ENCODE measurements around the gene NPAS3.

Gene NPAS3

DNA sequence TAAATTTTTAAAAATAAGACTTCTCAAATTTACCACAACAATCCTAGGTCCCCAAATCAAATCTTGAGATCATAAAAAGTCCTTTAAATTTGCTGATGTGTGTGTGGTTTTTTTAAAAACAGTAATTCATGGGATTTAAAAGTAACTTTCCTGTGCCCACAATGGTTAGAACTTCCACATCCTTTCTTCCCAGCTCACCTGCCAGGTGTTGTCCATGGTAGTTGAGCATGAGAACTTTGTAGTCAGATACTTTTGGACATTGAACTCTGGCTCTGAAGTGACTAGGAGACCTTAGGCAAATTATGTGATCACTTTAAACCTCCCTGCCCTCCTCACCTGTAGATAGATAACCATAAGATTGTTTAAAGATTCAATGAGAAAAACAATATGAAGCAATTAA lies 253.2 kb downstream of the NPAS3 start:
- no peak for DNase-seq

- no peak for DNase-seq
These were observed 255.9 kb downstream of the NPAS3 start for GRCh38 chr14:33194551-33194950.

- no peak for DNase-seq
These were observed 260.0 kb downstream of the NPAS3 start for GRCh38 chr14:33198684-33199083.

DNA sequence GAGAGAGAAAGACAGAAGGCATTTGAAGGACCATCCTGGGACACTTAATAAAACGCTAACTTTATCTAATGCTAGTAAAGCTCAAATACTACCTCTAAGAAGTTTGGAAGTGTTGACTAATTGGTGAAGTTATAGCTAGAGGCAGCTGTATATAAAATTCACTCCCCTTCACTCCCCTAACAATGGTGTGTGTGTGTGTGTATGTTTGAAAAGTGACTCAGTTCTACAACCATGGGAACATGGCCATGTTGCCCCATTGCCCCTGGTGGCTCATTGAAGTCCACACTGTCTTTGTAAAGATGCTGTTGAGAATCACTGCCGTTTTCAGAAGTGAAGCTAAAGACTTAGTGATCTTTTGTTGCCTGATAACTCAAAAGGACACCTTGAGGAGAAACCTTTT lies 262.4 kb downstream of the NPAS3 start:
- no peak for DNase-seq

GRCh38 chr14:33206981-33207380 lies 268.3 kb downstream of the NPAS3 start:
- DNase-seq = no peak

DNA sequence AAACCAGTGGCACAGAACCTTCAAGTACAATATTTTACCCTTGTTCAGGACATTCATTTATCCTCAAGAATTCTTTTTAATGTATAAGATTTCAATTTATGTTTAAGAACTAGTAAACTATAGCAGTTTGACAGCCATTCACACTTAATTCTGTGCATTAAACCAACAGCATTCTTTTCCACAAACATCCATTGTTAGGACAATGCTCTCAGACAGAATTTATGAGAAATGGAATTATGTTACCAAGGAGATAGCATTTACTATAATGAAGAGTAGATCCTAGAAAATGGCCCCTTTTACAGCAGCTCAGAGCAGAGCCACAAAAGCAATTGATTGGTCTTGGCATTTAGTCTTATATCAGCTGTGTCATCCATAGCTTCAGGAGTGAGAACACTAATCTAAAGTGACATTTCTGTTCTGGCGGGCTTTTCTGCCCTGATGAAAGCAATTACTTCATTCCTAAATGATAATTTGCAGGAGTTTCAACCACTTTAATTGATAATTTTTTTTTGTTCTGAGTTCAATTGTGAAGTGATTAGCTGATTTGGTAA lies 268.9 kb downstream of the NPAS3 start:
- no peak for DNase-seq

DNA sequence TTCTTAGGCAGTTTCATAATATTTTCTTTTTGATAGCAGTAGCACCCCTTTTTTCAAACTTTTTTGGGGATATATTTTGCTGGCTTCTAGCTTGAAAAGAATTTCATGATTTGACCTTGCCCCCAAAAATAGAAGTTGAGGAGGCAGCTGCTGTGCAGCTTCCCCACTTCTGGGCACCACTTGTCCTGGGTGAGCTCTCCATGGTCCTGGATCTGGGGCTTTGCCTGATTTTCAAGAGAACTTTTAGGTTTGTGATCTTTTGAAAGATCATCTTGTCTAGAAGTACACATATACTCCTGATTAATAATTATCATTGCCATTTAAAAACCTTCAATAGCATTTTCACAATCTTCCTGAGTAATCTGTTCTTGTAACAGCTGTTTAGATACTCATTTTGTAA lies 271.6 kb downstream of the NPAS3 start:
- DNase-seq = no peak

DNA sequence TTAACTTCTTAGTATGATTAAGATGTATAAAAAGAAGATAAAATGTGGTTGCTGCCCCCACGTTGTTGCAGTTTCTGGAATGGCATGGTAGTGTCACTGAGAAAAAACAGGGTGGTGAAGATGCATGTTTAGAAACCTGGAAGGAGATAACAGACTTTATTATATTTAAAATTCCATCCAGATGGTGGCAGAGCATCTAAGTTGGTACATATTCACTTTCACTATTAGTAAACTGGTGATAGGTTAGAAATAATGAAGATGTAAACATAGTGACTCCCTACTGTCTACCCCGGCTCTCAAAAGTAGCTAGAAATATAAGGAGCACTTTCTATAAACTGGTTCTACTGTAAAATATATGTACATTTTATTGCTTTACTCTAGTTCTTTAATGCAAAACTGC lies 279.3 kb downstream of the NPAS3 start:
- no peak for DNase-seq

DNA sequence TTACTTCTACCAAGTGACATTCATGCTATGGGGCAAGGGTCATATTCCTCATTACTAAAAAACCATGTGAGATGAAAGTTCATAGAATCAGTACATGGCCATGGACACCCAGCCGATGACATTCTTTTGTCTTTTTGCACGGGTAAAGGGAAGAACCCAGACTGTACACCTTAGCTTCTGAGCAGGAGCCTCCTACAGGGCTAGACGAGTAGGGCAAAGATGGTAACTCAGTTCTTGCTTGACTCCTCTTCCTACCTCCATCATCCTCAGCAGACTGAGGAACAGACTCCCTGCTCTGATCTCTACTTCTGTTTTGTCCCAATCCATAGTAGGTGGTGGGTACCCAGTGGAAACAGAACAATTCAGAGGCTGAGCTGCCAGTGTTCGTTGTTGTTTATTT lies 281.3 kb downstream of the NPAS3 start:
- DNase-seq = no peak

- no peak for DNase-seq
These were observed 290.7 kb downstream of the NPAS3 start for GRCh38 chr14:33229269-33229929.

- DNase-seq = no peak
These were observed 291.3 kb downstream of the NPAS3 start for GRCh38 chr14:33230021-33230420.

GRCh38 chr14:33232031-33232430 lies 293.4 kb downstream of the NPAS3 start:
- DNase-seq = no peak

GRCh38 chr14:33237115-33237740 lies 298.5 kb downstream of the NPAS3 start:
- no peak for DNase-seq

DNA sequence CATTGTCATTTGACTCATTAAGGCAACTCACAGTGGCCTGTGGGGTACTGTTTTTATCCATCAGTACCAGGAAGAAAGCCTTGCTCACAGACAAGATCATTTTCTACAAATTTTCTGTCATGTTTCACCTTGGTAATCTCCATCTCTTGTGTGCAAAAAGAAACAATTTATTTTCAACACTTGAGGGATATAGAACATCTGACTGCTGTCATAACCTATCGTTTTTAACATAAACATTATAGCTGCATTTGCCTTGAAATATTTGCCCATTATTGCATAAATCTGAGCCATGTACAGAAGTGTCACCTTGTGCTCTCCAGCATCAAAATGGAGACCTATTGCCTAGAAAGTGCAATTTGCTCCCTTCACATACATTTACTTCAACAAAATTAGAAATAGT lies 300.8 kb downstream of the NPAS3 start:
- no peak for DNase-seq

DNA sequence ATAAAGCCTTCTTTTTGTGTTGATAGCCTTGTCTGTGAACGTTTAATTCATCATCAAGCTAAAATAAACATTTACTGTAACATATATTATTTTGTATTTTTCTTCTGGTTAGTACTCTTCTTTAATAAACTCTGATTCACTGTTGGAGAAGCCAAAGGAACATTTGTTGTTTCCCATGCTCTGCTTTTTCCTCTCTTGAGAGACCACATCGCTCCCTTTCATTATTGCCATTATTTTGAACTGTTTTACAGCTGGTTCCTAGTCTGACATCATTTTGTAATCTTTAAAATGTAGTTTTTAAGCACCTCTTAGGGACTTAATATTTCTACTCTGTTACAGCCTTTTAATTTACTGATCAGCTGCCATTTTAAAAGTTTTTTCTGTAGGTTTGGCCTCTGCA lies 301.8 kb downstream of the NPAS3 start:
- DNase-seq = no peak

GRCh38 chr14:33241331-33241730 lies 302.7 kb downstream of the NPAS3 start:
- no peak for DNase-seq

DNA sequence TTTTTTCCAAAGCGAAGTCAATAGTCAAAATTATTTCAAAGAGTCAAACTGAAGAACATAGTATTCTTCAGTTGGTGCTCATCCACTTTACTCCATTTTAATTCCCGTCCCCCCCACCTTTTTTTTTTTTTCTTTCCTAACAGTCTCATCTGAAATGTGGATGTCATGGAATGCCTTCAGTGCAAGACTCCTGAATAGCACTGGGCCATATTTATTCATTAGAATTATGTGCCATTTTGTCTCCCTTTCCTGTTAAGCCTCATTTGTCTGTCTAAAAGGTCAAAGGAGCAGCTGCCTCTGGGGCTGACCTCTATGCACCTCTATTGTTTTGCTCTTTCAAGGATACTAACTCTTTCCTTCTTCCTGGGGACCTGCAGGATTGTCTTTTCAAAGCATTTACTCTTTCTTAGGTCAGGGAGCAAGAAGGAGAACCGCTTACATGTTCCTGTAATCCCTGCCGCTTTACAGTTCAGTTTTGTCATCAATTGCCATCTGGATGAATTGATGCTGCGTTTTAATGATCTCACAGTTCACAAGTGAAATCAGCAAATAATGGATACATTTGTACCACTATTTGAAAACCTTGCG lies 310.6 kb downstream of the NPAS3 start:
- DNase-seq = no peak

DNA sequence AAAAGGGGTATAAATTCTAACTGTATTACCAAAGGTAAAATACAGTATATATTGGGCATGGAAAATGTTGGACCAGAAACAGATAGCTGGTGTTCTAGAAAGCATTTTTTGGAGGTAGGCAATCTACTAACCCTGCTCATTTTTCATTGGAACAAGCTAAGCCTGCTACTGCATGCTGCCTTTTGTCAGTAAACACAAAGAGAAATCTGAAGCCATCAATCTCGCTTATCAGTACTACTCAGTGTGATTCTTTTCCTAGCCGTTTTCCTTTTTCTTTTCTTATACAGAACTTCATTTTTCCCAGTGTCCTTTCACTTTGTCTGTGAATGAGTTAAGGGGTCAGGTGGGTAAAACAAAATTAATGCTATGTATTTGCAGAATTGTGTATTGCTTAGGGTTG lies 312.3 kb downstream of the NPAS3 start:
- DNase-seq = no peak

DNA sequence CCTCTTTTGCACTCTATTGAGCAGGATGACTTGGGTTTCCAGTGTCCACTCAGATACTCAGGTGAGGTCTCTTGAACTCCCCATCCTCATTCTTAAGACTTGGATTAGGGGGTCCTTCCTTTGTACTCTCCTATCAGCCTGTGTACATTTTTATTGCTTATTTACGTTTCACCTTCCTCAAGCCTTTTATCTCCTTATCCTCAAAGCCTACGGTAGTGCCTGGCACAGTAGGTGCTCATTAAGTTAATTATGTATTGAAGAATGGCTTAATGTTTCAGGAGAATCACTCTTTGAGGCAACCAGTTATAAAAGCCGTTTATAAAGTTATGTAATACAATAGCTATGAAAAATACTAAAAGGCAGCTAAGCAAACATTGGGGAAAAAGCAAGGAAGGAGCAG lies 315.7 kb downstream of the NPAS3 start:
- no peak for DNase-seq

DNA sequence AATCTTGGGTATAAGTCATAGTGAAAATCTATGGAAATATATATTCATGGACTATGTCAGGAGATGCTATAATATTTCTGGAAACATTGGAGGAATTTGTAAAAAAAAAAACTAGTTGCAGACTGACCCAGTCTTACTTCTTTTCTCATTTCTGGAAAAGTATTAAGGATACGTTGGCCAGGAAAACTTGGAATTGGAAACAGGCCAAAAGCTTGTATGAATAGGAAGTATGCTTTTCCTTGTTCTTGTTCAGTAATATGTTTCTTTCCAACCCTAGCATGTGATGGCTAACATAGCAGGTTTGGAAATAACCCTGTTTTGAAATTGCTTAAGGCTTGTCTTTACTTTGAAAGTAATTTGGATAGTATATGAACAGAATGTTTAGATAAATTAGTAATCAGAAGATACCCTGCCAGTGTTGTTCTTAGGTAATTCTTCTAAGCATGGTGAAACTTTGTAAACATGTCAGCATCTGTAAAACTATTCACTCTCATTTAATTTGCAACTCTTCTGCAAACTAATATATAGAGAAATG lies 316.2 kb downstream of the NPAS3 start:
- no peak for DNase-seq

DNA sequence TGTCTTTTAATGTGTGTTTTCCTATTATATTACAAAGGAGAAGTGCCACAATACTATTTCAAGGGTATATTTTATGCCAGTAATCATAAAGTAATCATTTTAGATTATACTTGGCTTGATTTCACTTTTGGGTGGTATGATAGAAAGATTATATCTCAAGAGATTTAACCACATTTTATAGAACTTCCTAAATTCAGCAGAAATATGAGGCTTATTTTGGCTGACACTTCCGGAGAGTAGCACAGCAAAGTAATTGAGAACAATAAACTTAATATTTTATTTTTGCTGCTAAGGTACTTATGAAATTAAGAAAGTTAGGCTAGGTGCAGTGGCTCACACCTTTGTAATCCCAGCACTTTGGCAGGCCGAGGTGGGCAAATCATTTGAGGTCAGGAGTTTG lies 319.1 kb downstream of the NPAS3 start:
- no peak for DNase-seq

- no peak for DNase-seq
These were observed 321.1 kb downstream of the NPAS3 start for GRCh38 chr14:33259764-33260163.

- DNase-seq = no peak
These were observed 332.5 kb downstream of the NPAS3 start for GRCh38 chr14:33271216-33271615.

DNA sequence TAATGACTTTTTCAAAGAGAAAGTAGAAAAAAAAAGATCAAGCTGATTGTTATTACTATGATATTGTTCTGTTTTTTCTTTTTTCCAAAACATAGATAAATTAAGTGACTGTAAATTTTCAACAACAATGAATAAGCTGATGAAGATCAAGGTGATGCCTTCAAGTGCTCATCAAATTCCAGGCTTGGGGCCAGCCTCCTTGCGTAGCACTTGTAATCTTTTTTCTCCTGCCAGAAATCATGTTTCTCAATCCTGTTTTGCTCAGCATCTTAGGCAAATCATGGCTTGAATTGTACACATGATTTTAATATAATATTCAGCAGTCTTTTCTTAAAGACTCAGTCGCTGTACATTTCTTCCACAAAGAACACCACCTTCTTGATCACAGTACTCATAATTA lies 333.2 kb downstream of the NPAS3 start:
- DNase-seq = no peak
